OCI-LY7 (cell line): ENCODE data around the gene TMEM147. TPM values are rescaled to one million over a fixed set of nuclear protein-coding genes. Genes with fewer than 3 reads are reported as not detected.

Experiments
- BruUV-seq: library from RNA; stranded (reverse); fragments of 400-500 nt; replicated peaks from 2 replicates; lab custom pipeline; 2021; lab: Mats Ljungman, UMichigan
- CTCF ChIA-PET: fragments of 300-600 bp; sonication (Branson Sonifier 250); formaldehyde crosslinking; loops from one replicate; lab custom pipeline; 2022; ENCODE audit warnings: antibody characterized with exemption; ENCODE audit not compliant: unreplicated experiment; lab: Charles Lee
- POLR2A ChIA-PET: fragments of 300-600 bp; sonication (Branson Sonifier 250); formaldehyde crosslinking; loops from one replicate; lab custom pipeline; 2022; ENCODE audit warnings: antibody characterized with exemption; lab: Charles Lee
- DNase-seq: peaks from one replicate; pipeline ENCODE4 v3.0.0-alpha.2; 2015; ENCODE audit warnings: low spot score
- H2AFZ ChIP-seq: fragments of 200-600 bp; sonication (generic), shearing (Covaris generic); 2 replicates; pipeline ENCODE4 v1.6.1; 2014; ENCODE audit warnings: mild to moderate bottlenecking, antibody characterized with exemption, low read length, moderate library complexity
- H3K27ac ChIP-seq: fragments of 200-600 bp; sonication (generic); 2 replicates; pipeline ENCODE4 v1.5.1; 2014; ENCODE audit warnings: mixed run types, low read depth, mild to moderate bottlenecking, moderate library complexity, low read length, inconsistent platforms; ENCODE audit not compliant: poor library complexity, severe bottlenecking
- H3K36me3 ChIP-seq: fragments of 200-600 bp; sonication (generic); 2 replicates; pipeline ENCODE4 v1.6.1; 2014; ENCODE audit warnings: mild to moderate bottlenecking, antibody characterized with exemption, low read length, moderate library complexity, mixed read lengths; ENCODE audit not compliant: insufficient read depth
- H3K4me1 ChIP-seq: fragments of 200-600 bp; sonication (generic); 2 replicates; pipeline ENCODE4 v1.5.1; 2014; ENCODE audit warnings: mild to moderate bottlenecking, low read length; ENCODE audit not compliant: insufficient read depth, poor library complexity, severe bottlenecking
- H3K4me2 ChIP-seq: fragments of 200-600 bp; sonication (generic); 2 replicates; pipeline ENCODE4 v1.6.1; 2014; ENCODE audit warnings: mild to moderate bottlenecking, low read length
- H3K4me3 ChIP-seq: fragments of 200-600 bp; sonication (generic); 2 replicates; pipeline ENCODE4 v1.5.1; 2014; ENCODE audit warnings: mild to moderate bottlenecking, low read depth, low read length; ENCODE audit not compliant: poor library complexity, severe bottlenecking
- H3K79me2 ChIP-seq: fragments of 200-600 bp; sonication (generic); 2 replicates; pipeline ENCODE4 v1.6.1; 2016; ENCODE audit warnings: low read depth, mild to moderate bottlenecking, low read length, moderate library complexity, mixed read lengths; ENCODE audit not compliant: insufficient read depth
- H3K9me2 ChIP-seq: fragments of 200-600 bp; sonication (generic); 2 replicates; pipeline ENCODE4 v1.6.1; 2016; ENCODE audit warnings: mild to moderate bottlenecking, low read length, mixed read lengths; ENCODE audit not compliant: insufficient read depth
- H3K9me3 ChIP-seq: fragments of 200-600 bp; sonication (generic); 2 replicates; pipeline ENCODE4 v1.6.1; 2014; ENCODE audit warnings: mild to moderate bottlenecking, mixed run types, low read length, mixed read lengths
- H4K20me1 ChIP-seq: fragments of 200-600 bp; sonication (generic); 2 replicates; pipeline ENCODE4 v1.6.1; 2014; ENCODE audit warnings: mild to moderate bottlenecking, antibody characterized with exemption, low read length, moderate library complexity, mixed read lengths; ENCODE audit not compliant: insufficient read depth
- EZH2phosphoT487 ChIP-seq: fragments of 200-600 bp; sonication (generic); IDR thresholded peaks from 2 replicates; pipeline ENCODE4 v1.6.1; 2018; ENCODE audit warnings: low read depth, borderline replicate concordance, mild to moderate bottlenecking, mixed run types, antibody characterized with exemption, low read length, moderate library complexity, mixed read lengths
- intact Hi-C: fragments of 100-400 bp; cut with micrococcal nuclease; formaldehyde crosslinking; loops from one replicate; pipeline ENCODE4 v1.10.0; 2022; ENCODE audit not compliant: unreplicated experiment
- total RNA-seq, 2 experiments: library from RNA; depleted of rRNA in 1 of 2; stranded (reverse); fragments of >200 nt in 1 of 2; shearing (Covaris generic) in 1 of 2; gene quantifications; 2 replicates each; pipeline ENCODE4 v1.2.3, GENCODE V29; 2014 to 2022
- TF ChIP-seq, protein P1 (sequence below): fragments of 200-600 bp; sonication (generic); conservative IDR thresholded peaks from 2 replicates; pipeline ENCODE4 v1.5.1; 2014; ENCODE audit warnings: mild to moderate bottlenecking, antibody characterized with exemption, low read length, moderate library complexity, mixed read lengths

Gene TMEM147
- total RNA-seq, 2 experiments from 2014 or later, result 47.1 to 83.2 TPM

DNA sequence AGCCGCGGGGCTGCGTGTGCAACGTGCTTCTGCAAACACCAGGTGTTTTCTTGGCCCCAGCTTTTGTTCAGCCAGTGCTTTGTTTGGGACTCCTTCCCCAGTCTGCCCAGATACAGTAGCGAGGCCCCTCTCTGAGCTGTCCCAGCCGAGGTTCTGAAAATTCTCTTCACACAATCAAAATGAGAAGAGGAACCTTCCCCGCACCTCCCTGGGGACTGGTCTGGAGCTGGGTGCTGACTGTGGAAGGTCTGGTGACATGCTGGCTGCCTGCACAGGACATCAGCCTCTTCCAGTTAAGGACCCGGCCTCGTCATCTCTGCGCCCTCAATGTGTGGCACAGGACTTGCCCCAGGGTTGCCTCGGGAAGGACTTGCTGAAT, 13.8 kb downstream of the TMEM147 start:
- no peaks in the 10 kb centered on the region for H3K36me3 ChIP-seq
- H3K4me2 ChIP-seq, result no peak overlapping the region
- no peaks in the 10 kb centered on the region for H3K79me2 ChIP-seq
- H3K4me3 ChIP-seq, result no peak overlapping the region
- DNase-seq, result peak; percentile 69
- BruUV-seq, result no TSS peak
- no peaks in the 10 kb centered on the region for H3K9me3 ChIP-seq
- POLR2A ChIA-PET, result no interaction called here
- H4K20me1 ChIP-seq, result no peaks in the 10 kb centered on the region
- H3K9me2 ChIP-seq, result no peaks in the 10 kb centered on the region
- CTCF ChIA-PET, result no interaction called here
- TF ChIP-seq, protein P1, sequence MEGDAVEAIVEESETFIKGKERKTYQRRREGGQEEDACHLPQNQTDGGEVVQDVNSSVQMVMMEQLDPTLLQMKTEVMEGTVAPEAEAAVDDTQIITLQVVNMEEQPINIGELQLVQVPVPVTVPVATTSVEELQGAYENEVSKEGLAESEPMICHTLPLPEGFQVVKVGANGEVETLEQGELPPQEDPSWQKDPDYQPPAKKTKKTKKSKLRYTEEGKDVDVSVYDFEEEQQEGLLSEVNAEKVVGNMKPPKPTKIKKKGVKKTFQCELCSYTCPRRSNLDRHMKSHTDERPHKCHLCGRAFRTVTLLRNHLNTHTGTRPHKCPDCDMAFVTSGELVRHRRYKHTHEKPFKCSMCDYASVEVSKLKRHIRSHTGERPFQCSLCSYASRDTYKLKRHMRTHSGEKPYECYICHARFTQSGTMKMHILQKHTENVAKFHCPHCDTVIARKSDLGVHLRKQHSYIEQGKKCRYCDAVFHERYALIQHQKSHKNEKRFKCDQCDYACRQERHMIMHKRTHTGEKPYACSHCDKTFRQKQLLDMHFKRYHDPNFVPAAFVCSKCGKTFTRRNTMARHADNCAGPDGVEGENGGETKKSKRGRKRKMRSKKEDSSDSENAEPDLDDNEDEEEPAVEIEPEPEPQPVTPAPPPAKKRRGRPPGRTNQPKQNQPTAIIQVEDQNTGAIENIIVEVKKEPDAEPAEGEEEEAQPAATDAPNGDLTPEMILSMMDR, result no peak
- no peak for TF ChIP-seq EZH2phosphoT487
- intact Hi-C loops, result loop anchor here (5.0 kb wide), 1 partner anchor 68 kb away; the partner anchor contains the start of gene RBM42
- peaks cover 18% of the 10 kb centered on the region for H3K4me1 ChIP-seq
- H3K27ac ChIP-seq, result no peak overlapping the region
- H2AFZ ChIP-seq, result no peak overlapping the region

DNA sequence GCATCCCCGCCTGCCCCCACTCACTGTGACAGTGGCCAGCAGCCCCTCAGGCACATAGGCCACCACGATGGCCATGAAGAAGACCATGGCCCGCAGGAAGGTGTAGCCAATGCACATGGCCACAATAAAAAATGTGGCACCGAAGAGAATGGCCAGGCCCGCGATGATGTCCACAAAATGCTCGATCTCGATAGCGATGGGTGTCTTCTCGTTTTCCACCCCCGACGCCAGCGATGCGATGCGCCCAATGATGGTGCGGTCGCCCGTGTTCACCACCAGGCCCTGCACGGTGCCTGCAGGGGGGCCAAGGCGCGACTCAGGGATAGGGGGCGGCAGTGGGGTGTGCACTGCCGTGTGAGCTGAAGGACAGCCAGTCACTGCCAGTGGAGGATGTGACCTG, 14.4 kb downstream of the TMEM147 start:
- H3K79me2 ChIP-seq, result no peaks in the 10 kb centered on the region
- no peak overlapping the region for H3K4me2 ChIP-seq
- no peak overlapping the region for H2AFZ ChIP-seq
- H3K4me1 ChIP-seq, result peaks cover 18% of the 10 kb centered on the region
- intact Hi-C loops, result loop anchor here (5.0 kb wide), 1 partner anchor 68 kb away; the partner anchor contains the start of gene RBM42
- H3K9me2 ChIP-seq, result no peaks in the 10 kb centered on the region
- H3K9me3 ChIP-seq, result no peaks in the 10 kb centered on the region
- no peaks in the 10 kb centered on the region for H4K20me1 ChIP-seq
- no peak overlapping the region for H3K4me3 ChIP-seq
- no peaks in the 10 kb centered on the region for H3K36me3 ChIP-seq
- POLR2A ChIA-PET, result no interaction called here
- TF ChIP-seq EZH2phosphoT487, result no peak
- TF ChIP-seq, protein P1, result no peak
- BruUV-seq, result no TSS peak
- no peak overlapping the region for H3K27ac ChIP-seq
- CTCF ChIA-PET, result no interaction called here
- no peak for DNase-seq

DNA sequence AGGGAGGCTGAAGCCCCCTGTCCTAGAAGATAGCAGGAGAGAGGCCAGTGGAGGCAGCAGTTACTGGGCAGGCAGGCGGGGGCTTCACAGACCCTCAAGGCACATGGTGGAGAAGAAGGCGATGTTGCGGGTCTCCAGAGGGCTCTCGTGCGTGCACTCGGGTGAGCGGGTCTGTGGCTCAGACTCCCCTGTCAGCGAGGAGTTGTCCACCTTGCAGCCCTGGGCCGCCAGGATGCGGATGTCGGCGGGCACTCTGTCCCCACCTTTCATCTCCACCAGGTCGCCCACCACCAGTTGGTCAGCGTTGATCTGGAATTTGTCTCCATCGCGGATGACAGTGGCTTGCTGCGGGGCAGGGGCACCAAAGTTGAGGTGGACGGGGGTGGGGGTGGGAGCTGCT, 14.8 kb downstream of the TMEM147 start:
- Histone ChIP-seq H2AFZ (no peak overlapping the region), H3K9me2 (no peaks in the 10 kb centered on the region), H3K27ac (no peak overlapping the region), H3K9me3 (no peaks in the 10 kb centered on the region), H3K4me2 (no peak overlapping the region), H4K20me1 (no peaks in the 10 kb centered on the region), H3K4me1 (peaks cover 18% of the 10 kb centered on the region), H3K36me3 (no peaks in the 10 kb centered on the region), H3K4me3 (no peak overlapping the region), H3K79me2 (no peaks in the 10 kb centered on the region)
- TF ChIP-seq EZH2phosphoT487, result no peak
- TF ChIP-seq, protein P1, result no peak
- POLR2A ChIA-PET, result no interaction called here
- BruUV-seq, result no TSS peak
- no peak for DNase-seq
- CTCF ChIA-PET, result no interaction called here
- intact Hi-C loops, result no loop called here
